CD4-positive, alpha-beta T cell treated with Interleukin-4 for 1 hour (primary cell): ENCODE measurements around the gene CHST3.

Experiments used
- DNase-seq, 2 donors: peaks; one replicate each; pipeline ENCODE4 v3.0.0-alpha.2; 2020 to 2022

CHST3 gene

GRCh38 chr10:71995887-71996575, 31.8 kb downstream of the CHST3 start:
- no peak for DNase-seq

GRCh38 chr10:71996592-71997371, 32.6 kb downstream of the CHST3 start:
- no peak for DNase-seq

DNA sequence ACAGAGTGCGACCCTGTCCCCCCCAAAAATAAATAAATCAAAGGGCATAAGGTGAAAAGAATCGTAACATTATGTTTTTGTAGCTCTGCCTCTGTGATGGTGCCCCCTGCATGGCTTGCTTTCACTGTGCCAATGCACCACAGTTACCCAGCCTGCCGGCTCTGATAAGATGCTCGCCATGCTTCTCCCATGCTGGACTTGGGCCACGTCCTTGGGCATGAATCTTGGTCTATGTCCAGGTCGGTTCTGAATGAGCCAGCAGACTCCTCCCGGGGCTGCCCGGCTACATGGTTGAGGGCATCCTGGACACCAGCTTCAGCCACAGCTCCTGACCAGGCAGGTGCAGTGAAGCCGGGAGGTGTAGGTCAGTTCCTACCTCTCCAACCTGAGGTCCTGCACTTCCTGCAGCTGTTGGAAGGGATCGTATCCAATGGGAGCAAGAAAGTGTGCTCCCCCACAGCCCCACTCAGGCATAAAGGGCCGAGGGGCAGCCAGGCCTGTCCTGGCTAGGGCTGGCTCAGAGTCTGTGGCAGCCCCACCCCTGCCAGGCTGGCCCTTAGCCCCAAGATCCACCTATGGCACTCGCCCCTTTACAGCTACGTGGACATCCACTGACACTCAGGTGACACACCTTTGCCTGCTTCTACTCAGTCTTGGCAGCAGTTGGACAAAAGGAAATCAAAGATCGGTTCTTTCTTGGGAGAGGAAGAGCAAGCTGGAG, 34.1 kb downstream of the CHST3 start:
- no peak for DNase-seq

DNA sequence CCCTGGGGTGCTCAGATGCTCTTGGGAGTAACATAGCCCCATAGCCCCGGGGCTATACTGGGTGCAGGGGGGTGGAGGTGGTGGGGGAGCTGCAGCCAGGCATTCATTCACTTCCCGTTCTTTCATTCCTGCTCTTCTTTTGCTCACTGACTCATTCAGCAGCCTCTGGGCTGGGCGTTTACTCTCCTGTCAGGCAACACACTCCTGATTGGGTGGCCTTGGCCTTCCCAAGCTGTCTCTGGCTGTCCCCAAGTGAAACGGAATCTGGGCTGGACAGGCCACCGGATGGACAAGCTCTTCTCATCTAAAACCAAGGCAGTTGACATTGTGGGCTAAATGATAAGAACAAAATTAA, 34.6 kb downstream of the CHST3 start:
- DNase-seq: no peak

- DNase-seq: no peak
Measured at GRCh38 chr10:71999360-72000072, 35.3 kb downstream of the CHST3 start.

GRCh38 chr10:72000073-72001032, 36.2 kb downstream of the CHST3 start:
- no peak for DNase-seq

- no peak for DNase-seq
Measured at GRCh38 chr10:72001033-72001395, 36.8 kb downstream of the CHST3 start.

DNA sequence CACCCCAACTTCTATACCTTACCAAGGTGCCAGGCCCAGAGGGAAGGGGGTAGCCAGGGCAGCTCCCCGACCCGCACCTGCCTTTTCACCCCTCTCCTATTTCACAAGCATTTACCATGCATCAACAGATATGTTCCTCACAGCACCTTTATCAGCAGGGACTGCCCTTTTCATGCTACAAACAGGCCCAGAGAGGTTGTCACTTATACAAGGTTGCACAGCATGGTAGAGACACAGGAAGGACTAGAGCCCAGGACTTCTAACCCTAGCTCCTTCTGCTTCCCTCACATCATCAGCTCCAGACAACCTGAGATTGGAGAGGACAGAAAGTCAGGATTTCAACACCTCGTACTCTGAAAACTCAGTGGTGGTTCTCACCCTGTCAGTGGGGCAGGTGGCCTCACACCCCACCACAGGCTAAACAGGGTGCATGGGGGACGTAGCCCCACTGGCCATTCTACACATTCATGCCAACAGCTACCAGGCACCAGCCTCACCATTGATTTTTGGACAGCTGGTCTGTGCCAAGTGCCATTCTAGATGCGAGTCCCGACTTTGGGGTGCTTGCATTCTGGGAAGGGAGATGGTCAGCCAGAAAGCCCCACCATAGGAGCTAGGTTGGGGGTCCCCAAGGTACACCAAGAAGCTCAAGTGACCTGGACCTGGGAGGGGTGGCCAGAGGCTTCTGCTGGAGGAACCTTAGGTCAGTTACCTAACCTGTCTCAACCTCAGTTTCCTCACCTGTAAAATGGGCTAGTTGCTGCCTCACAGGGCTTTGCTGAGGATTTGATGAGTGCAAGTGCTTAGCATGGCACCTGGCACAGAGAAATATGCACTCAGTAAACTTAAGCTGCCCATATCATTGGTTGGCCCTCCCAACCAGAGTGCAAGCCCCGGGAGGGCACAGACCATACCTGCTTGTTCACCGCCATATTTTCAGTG, 38.4 kb downstream of the CHST3 start:
- no peak for DNase-seq

- no peak for DNase-seq
Measured at GRCh38 chr10:72006026-72006425, 41.8 kb downstream of the CHST3 start.

DNA sequence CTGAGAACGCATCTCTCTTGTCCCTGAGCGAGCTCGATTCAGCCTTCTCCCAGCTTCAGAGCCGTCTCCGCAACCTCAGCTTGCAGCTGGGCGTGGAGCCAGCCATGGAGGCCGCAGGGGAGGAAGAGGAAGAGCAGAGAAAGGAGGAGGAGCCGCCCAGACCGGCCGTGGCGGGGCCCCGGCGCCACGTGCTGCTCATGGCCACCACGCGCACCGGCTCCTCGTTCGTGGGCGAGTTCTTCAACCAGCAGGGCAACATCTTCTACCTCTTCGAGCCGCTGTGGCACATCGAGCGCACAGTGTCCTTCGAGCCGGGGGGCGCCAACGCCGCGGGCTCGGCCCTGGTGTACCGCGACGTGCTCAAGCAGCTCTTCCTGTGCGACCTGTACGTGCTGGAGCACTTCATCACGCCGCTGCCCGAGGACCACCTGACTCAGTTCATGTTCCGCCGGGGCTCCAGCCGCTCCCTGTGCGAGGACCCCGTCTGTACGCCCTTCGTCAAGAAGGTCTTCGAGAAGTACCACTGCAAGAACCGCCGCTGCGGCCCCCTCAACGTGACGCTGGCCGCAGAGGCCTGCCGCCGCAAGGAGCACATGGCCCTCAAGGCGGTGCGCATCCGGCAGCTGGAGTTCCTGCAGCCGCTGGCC, 43.2 kb downstream of the CHST3 start:
- DNase-seq: no peak

- DNase-seq: no peak
Measured at GRCh38 chr10:72008096-72008981, 44.1 kb downstream of the CHST3 start.

DNA sequence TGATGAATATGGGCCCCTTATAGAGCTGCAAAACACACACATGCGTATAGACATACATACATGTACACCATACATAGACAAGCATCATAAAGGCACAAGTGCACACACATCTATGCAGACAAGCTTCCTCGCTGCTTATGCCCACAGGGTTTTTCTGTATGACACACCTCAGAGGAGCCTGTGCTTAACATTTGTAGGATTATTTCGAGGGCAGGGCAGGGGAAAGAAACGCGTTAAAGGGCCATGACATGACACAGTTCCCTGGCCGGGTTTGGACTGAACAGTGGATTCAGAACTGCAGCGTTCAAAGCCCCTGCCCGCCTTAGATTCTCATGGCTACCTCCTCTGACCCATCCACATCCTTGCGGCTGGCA, 44.8 kb downstream of the CHST3 start:
- DNase-seq: no peak

DNA sequence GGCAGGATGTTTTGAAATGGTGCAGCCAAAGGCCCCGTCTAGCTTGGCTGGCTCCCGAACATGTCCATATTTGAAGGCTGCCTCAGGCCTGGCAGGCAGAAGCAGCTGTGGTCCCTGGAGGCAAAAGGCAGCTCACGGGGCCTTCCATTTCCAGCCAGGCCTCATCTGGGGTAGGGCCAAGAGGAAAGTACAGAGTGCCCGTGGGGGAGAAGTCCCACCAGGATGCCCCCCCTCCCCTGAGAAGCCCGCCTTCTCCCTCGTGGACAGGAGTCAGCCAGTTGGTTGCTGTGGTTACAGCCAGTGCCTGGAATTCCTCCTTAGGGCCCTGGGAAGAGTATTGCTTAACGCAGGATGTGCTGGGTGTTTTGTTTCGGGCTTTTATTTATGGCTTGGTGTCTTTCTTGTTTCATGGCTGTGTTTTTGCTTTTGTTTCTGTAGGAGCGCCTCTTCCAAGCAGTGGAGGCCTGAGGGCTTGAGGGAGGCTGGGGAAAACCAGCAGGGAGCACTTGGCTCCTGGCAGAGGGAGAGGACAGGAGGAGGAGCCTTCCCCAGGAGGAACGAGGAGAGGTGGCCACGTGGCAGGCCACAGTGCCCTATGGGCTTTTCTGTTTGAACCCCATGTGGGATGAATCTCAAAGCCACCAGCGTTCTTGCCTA, 45.4 kb downstream of the CHST3 start:
- DNase-seq: no peak

GRCh38 chr10:72010234-72010973, 46.2 kb downstream of the CHST3 start:
- no peak for DNase-seq

GRCh38 chr10:72011016-72011415, 46.8 kb downstream of the CHST3 start:
- DNase-seq: no peak

GRCh38 chr10:72011468-72011867, 47.3 kb downstream of the CHST3 start:
- no peak for DNase-seq

DNA sequence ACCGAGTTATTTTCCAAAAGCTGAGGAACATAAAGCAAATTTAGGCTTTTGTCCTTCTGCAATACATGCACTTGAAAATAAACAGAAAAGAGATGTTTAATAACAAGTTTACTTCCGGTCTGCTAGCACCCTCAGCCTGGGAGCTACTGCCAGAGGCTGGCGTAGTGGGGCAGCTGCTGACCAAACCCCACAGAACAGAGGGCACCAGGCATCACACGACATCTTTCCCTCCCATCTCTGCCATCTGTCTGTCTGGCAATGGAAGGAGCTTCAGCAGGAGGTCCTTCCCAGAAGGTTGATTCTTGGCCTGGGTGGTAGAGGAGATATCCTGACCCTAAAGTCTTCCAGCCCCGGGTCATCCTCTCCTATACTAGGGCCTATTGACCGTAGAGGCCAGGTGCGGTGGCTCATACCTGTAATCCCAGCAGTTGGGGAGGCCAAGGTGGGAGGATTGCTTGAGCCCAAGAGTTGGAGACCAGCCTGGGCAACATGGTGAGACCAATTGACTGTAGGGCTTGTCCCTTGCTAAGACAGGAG, 47.8 kb downstream of the CHST3 start:
- no peak for DNase-seq

DNA sequence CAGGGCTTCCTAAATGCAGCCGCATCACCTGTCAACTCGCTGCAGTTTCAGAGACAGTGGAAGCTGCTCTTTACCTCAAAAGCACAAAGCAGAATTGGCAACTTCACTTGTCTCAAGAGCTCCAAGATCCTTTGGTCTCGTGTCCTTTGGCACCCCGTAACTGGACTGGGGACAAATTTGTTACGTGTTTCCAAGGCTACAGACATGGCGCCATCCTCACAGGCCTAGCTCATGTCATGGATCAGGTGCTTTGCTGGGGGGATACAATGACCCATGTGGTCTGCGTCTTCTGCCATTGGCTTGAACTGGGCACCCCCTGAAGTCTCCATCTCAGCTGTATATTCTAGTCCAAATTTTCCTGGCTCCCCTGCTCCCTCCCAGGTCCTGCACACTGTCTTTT, 48.6 kb downstream of the CHST3 start:
- no peak for DNase-seq
